GM12891 (cell line): ENCODE data around the gene RFLNA.

ENCODE experiments used
- POLR2AphosphoS5 ChIP-seq: IDR thresholded peaks from 2 replicates; pipeline ENCODE4 v1.6.1; 2011; ENCODE audit warnings: low read depth, low read length, control low read depth
- TAF1 ChIP-seq: IDR thresholded peaks from 2 replicates; pipeline ENCODE4 v1.6.1; 2011; ENCODE audit warnings: low read depth, low read length, control low read depth

GRCh38 chr12:124310785-124311184 is 15.9 kb downstream of the RFLNA start:
- TF ChIP-seq TAF1 (no peak), POLR2AphosphoS5 (no peak)
